Uterus (tissue), 4 donors: ENCODE measurements around the gene TBX20. TPM values are rescaled to one million over a fixed set of nuclear protein-coding genes. Genes with fewer than 3 reads are reported as not detected.
"Not testable (repeated sequence)": the region's sequence is repeated elsewhere in the genome, so short reads cannot be mapped to it uniquely, and the experiment has no call there.

Source experiments
- DNase-seq, 2 donors: peaks; one replicate each; pipeline ENCODE4 v3.0.0-alpha.2; 2019 to 2020
- H3K27ac ChIP-seq, 2 donors: fragments of 200-600 bp; sonication (generic); 1 replicate in 1 of 2; 2 replicates in 1 of 2; pipeline ENCODE4 v1.5.1; 2016 to 2018
- H3K27me3 ChIP-seq, 2 donors: fragments of 200-600 bp; sonication (generic); one replicate each; pipeline ENCODE4 v1.5.1; 2018 to 2019; ENCODE audit warnings: control low read depth in 1 of 2
- H3K36me3 ChIP-seq, 2 donors: fragments of 200-600 bp; sonication (generic); one replicate each; pipeline ENCODE4 v1.5.1; 2019; ENCODE audit warnings: control low read depth in 1 of 2
- H3K4me1 ChIP-seq, 2 donors: fragments of 200-600 bp; sonication (generic); one replicate each; pipeline ENCODE4 v1.5.1; 2018 to 2019; ENCODE audit warnings: control low read depth in 1 of 2
- H3K4me3 ChIP-seq, 2 donors: fragments of 200-600 bp; sonication (generic); 1 replicate in 1 of 2; 2 replicates in 1 of 2; pipeline ENCODE4 v1.5.1; 2018 to 2019; ENCODE audit warnings: mild to moderate bottlenecking in 1 of 2
- H3K9me3 ChIP-seq, 2 donors: fragments of 200-600 bp; sonication (generic); one replicate each; pipeline ENCODE4 v1.5.1; 2019; ENCODE audit warnings: control low read depth in 1 of 2
- POLR2A ChIP-seq, 2 donors: fragments of 450-650 bp; IDR thresholded peaks; one replicate each; pipeline ENCODE4 v1.6.1; 2016; ENCODE audit warnings: antibody characterized with exemption in 2 of 2, mild to moderate bottlenecking in 1 of 2, moderate library complexity in 1 of 2
- intact Hi-C: fragments of 100-400 bp; cut with DNase I; formaldehyde crosslinking; loops from one replicate; pipeline ENCODE4 v1.15.1; 2023; ENCODE audit warnings: low total_unique reads
- total RNA-seq, 4 donors: library from RNA; depleted of rRNA in 3 of 4; stranded (reverse); fragments of >200 nt in 3 of 4; gene quantifications; one replicate each; pipeline versions ENCODE4 v1.1.0 to v1.2.4, GENCODE V29; 2014 to 2023
- TF ChIP-seq, protein P1 (sequence below), 4 experiments: fragments of 200-600 bp in 2 of 4; fragments of 450-650 bp in 2 of 4; sonication (generic) in 2 of 4; IDR thresholded peaks; one replicate each; pipeline ENCODE4 v1.5.1; 2016 to 2019; ENCODE audit warnings: antibody characterized with exemption in 4 of 4, mild to moderate bottlenecking in 2 of 4, moderate library complexity in 1 of 4
- donor health status: DM: yes; HTN: yes; CAD: no.

The TBX20 gene
- total RNA-seq, 4 donors from 2014 or later, result 0.41 TPM; not detected in 3

DNA sequence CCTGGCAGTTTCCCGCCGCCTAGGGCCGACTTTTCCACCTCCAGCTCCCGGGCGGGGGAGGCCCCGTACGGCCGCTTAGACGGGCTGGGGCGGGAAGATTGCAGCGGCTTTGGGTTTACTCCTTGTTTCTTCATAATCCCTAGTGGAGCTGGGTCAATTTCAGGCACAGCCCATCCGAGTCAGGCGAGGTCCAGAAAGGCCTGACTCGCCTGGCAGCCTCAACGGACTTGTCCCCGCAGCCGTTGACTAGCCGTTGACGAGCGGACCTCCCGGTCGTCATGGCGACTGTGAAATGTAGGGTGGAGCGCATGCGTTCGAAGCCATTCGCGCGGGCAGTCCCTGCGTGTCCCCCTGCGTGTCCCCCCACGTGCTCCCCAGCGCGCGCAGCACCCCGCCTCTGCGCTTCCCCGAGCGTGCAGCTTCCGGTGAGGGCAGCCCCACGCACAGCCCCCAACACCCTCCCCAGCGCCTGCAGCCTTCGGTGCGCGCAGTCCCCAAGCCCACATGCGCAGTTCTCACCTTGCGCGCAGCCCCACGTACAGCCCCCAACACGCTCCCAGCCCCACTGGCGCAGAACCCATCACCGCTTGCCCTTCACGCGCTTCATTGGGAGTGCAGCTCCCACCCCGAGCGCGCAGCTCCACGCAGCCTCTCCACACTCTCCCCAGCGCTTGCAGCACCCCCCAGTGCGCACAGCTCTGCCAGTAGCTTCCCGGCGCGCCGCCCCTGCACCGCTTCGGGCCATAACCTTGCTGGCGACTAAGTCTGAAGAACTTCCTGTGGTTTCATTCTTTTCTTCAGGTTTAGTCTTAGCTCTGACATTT, 67.8 kb downstream of the TBX20 start:
- Histone ChIP-seq H3K27me3 (no peaks in the 10 kb centered on the region), H3K27ac (no peak overlapping the region), H3K4me1 (peaks cover 0 to 10% of the 10 kb centered on the region in 2 donors), H3K9me3 (no peaks in the 10 kb centered on the region), H3K4me3 (peak overlapping the region; percentile 11 to 17), H3K36me3 (no peaks in the 10 kb centered on the region)
- TF ChIP-seq POLR2A (IDR thresholded peaks at IDR 0.05), result no peak
- TF ChIP-seq, protein P1, sequence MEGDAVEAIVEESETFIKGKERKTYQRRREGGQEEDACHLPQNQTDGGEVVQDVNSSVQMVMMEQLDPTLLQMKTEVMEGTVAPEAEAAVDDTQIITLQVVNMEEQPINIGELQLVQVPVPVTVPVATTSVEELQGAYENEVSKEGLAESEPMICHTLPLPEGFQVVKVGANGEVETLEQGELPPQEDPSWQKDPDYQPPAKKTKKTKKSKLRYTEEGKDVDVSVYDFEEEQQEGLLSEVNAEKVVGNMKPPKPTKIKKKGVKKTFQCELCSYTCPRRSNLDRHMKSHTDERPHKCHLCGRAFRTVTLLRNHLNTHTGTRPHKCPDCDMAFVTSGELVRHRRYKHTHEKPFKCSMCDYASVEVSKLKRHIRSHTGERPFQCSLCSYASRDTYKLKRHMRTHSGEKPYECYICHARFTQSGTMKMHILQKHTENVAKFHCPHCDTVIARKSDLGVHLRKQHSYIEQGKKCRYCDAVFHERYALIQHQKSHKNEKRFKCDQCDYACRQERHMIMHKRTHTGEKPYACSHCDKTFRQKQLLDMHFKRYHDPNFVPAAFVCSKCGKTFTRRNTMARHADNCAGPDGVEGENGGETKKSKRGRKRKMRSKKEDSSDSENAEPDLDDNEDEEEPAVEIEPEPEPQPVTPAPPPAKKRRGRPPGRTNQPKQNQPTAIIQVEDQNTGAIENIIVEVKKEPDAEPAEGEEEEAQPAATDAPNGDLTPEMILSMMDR (IDR thresholded peaks at IDR 0.05), result no peak
- intact Hi-C loops, result no loop called here
- no peak for DNase-seq

GRCh38 chr7:35185578-35185907, 68.4 kb downstream of the TBX20 start:
- intact Hi-C loops, H3K4me1 ChIP-seq, H3K9me3 ChIP-seq, H3K27me3 ChIP-seq, H3K27ac ChIP-seq, H3K36me3 ChIP-seq, DNase-seq: not testable (repeated sequence)
- peak overlapping the region in 1 of 2 donors; percentile 11 for H3K4me3 ChIP-seq

DNA sequence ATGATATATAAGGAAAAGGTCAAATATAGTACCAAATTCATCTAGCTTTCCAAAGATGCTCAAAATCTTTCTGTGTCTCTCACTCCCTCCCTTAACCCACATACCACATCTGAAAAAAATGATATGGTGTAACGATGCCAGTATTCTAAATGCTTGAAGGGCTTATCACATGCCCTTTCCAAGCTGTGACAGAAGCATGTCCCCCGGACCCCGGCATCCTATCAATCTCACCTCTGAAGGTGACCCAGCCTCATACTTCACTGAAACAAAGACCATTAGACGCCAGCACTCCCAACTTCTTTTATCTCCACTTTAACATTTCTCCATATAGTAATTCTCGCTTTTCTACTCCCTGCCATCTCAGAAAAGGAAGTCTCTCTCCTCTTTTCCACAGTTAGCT, 68.9 kb downstream of the TBX20 start:
- H3K27me3 ChIP-seq, DNase-seq, intact Hi-C loops, H3K4me3 ChIP-seq, H3K36me3 ChIP-seq, H3K9me3 ChIP-seq, H3K27ac ChIP-seq, H3K4me1 ChIP-seq: not testable (repeated sequence)

GRCh38 chr7:35183873-35184503, 69.9 kb downstream of the TBX20 start:
- intact Hi-C loops, H3K36me3 ChIP-seq, H3K27me3 ChIP-seq, H3K9me3 ChIP-seq, DNase-seq, H3K27ac ChIP-seq, H3K4me3 ChIP-seq, H3K4me1 ChIP-seq: not testable (repeated sequence)

DNA sequence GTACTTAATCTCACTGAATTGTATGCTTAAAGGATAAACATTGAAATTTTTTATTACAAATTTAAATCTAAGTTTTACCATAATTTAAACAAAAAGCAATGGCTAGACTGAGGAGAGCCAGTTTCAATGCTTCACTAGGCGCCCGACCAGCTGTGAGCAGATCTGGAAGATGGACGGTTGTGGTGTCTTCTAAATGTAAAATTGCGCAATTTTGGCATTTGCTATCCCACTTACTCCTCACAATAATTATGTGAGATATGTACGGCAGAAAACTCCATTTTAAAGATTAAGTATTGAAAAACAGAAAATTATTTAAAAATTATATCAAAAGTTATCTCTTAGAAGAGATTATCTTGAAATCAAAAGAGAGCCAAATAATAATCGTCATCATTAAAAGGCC, 73.2 kb downstream of the TBX20 start:
- H3K4me3 ChIP-seq, H3K36me3 ChIP-seq, H3K4me1 ChIP-seq, H3K9me3 ChIP-seq, H3K27ac ChIP-seq, DNase-seq, H3K27me3 ChIP-seq, intact Hi-C loops: not testable (repeated sequence)

DNA sequence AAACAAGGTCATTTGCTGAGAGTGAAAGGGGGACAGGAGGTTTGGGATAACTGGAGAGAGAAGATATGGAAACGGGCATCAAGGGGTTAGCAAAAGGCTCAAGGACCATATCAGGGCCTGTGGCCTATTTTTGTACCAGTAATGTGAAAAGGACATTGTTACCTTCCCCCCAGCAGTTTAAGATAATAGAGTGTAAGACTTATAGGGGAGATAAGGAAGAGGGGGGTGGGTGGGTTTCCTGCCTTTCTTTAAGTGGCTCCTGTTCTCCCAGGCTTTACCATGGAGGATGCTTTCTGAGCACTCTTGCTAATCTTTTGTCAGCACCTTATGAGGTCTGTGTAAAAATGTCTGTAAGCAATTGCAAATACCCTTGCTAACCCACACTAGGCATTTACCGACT, 80.7 kb downstream of the TBX20 start:
- H3K27ac ChIP-seq, H3K9me3 ChIP-seq, H3K4me3 ChIP-seq, H3K36me3 ChIP-seq, H3K27me3 ChIP-seq, H3K4me1 ChIP-seq, DNase-seq, intact Hi-C loops: not testable (repeated sequence)

DNA sequence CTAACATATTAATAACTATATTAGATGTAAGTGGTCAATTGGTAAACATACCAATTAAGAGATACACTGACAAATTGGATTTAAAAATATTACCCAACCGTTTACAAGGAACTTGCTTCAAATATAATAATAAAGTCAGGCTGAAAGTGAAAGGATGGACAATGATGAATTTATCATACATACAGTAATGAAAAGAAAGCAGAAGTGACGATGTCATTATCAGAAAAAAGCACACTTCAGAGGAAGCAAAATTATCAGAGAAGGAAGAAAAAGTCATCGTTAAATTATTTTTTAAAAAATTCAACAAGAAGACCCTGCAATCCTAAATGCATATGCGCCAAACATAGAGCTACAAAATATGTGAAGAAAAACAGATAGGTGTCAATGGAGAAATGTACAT, 81.8 kb downstream of the TBX20 start:
- H3K4me3 ChIP-seq, H3K27me3 ChIP-seq, H3K9me3 ChIP-seq, H3K4me1 ChIP-seq, H3K36me3 ChIP-seq, DNase-seq, H3K27ac ChIP-seq, intact Hi-C loops: not testable (repeated sequence)

DNA sequence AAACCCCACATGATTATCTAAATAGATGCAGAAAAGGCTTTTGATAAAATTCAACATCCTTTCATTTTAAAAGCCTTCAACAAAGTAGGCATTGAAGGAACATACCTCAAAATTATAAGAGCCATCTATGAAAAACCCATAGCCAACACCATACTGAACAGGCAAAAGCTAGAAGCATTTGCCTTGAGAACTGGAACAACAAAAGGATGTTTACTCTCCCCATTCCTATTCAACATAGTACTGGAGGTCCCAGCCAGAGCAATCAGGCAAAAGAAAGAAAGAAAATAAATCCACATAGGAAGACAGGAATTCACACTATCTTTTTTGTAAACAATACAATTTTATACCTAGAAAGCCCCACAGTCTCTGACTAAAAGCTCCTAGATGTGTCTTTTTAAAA, 86.2 kb downstream of the TBX20 start:
- intact Hi-C loops, H3K27ac ChIP-seq, H3K36me3 ChIP-seq, H3K9me3 ChIP-seq, H3K27me3 ChIP-seq, H3K4me3 ChIP-seq, H3K4me1 ChIP-seq, DNase-seq: not testable (repeated sequence)

DNA sequence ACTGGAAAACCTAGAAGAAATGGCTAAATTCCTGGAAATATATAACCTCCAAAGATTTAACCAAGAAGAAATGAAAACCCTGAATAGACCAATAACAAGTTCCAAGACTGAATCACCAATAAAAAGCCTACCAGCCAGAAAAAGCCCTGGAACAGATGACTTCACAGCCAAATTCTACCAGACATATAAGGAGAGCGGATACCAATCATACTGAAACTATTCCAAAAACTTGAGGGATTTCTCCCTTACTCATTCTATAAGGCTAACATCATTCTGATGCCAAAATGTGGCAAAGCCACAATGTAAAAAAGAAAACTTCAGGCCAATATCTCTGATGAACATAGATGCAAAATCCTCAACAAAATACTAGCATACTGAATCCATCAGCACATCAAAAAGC, 86.7 kb downstream of the TBX20 start:
- H3K4me1 ChIP-seq, H3K36me3 ChIP-seq, H3K27me3 ChIP-seq, DNase-seq, H3K27ac ChIP-seq, intact Hi-C loops, H3K4me3 ChIP-seq, H3K9me3 ChIP-seq: not testable (repeated sequence)

- H3K27ac ChIP-seq, intact Hi-C loops, H3K36me3 ChIP-seq, H3K4me1 ChIP-seq, H3K27me3 ChIP-seq, DNase-seq, H3K9me3 ChIP-seq, H3K4me3 ChIP-seq: not testable (repeated sequence)
Measured at GRCh38 chr7:35161059-35161740, 92.7 kb downstream of the TBX20 start.
